ENCODE data around the gene GLYATL3. TPM values are rescaled to one million over a fixed set of nuclear protein-coding genes. Genes with fewer than 3 reads are reported as not detected.

Gene GLYATL3
- total RNA-seq, 1 donor, result not detected

DNA sequence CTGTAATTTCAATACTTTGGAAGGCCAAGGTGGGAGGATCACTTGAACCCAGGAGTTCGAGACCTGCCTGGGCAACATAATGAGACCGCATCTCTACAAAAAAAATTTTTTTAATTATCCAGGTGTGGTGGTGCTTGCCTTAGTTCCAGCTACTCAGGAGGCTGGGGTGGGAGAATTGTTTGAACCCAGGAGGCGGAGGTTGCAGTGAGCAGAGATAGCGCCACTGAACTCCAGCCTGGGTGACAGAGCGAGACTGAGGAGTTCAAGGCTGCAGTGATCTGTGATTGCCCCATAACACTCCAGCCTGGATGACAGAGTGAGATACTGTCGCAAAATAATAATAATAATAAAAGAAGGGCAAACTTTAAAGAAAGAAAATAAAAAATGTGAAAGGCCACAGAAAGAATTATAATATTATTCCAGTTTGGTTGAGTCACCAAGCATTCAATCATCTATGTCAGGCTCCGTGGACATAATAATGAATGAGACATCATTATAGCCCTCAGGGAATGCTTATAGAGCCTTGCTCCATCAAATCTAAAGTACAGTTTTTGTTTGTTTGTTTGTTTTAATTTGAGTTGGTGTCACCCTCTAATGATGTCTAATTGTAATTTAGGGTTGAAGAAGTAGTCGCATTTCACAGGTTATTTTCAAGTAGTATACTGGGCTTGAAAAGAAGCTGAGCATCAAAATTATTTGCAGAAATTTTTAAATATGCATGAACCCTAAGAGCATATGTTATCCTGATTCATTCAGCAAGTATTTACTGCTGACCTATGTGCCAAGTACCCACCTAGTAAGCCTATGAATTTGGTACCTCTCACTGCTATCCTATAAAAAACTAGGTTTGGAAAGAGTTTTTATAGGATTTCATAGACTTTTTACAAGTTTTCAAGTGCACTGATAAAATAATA is 15.1 kb downstream of the GLYATL3 start:
- TF ChIP-seq, protein P1, sequence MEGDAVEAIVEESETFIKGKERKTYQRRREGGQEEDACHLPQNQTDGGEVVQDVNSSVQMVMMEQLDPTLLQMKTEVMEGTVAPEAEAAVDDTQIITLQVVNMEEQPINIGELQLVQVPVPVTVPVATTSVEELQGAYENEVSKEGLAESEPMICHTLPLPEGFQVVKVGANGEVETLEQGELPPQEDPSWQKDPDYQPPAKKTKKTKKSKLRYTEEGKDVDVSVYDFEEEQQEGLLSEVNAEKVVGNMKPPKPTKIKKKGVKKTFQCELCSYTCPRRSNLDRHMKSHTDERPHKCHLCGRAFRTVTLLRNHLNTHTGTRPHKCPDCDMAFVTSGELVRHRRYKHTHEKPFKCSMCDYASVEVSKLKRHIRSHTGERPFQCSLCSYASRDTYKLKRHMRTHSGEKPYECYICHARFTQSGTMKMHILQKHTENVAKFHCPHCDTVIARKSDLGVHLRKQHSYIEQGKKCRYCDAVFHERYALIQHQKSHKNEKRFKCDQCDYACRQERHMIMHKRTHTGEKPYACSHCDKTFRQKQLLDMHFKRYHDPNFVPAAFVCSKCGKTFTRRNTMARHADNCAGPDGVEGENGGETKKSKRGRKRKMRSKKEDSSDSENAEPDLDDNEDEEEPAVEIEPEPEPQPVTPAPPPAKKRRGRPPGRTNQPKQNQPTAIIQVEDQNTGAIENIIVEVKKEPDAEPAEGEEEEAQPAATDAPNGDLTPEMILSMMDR (IDR thresholded peaks at IDR 0.05; ENCODE audit: extremely low read depth, low read depth, low read length), result no peak
- no peaks in the 10 kb centered on the region for H3K27me3 ChIP-seq (ENCODE audit: insufficient read depth, low read length)
- H2AFZ ChIP-seq (ENCODE audit: low read length), result no peak overlapping the region
- no peak overlapping the region for H3K4me3 ChIP-seq (ENCODE audit: insufficient read depth, low read length)
- H3K4me1 ChIP-seq (ENCODE audit: insufficient read depth, low read length), result no peaks in the 10 kb centered on the region
- DNase-seq (ENCODE audit: insufficient read length, low spot score, missing footprints), result no peak
- no peaks in the 10 kb centered on the region for H3K36me3 ChIP-seq (ENCODE audit: insufficient read depth, low read length)
- H3K4me2 ChIP-seq (ENCODE audit: insufficient read depth, low read length), result no peak overlapping the region
- H3K27ac ChIP-seq (ENCODE audit: low read depth, low read length), result no peak overlapping the region
- H3K9me3 ChIP-seq (ENCODE audit: low read depth, low read length), result no peaks in the 10 kb centered on the region
- H4K20me1 ChIP-seq (ENCODE audit: insufficient read depth, low read length), result no peaks in the 10 kb centered on the region
- no peaks in the 10 kb centered on the region for H3K79me2 ChIP-seq (ENCODE audit: insufficient read depth, low read length)

GRCh38 chr6:49515485-49516146 is 15.9 kb downstream of the GLYATL3 start:
- no peaks in the 10 kb centered on the region for H3K79me2 ChIP-seq (ENCODE audit: insufficient read depth, low read length)
- no peaks in the 10 kb centered on the region for H3K4me1 ChIP-seq (ENCODE audit: insufficient read depth, low read length)
- no peak overlapping the region for H3K27ac ChIP-seq (ENCODE audit: low read depth, low read length)
- H3K9me3 ChIP-seq (ENCODE audit: low read depth, low read length), result no peaks in the 10 kb centered on the region
- H3K4me2 ChIP-seq (ENCODE audit: insufficient read depth, low read length), result no peak overlapping the region
- H3K4me3 ChIP-seq (ENCODE audit: insufficient read depth, low read length), result no peak overlapping the region
- H2AFZ ChIP-seq (ENCODE audit: low read length), result no peak overlapping the region
- H3K36me3 ChIP-seq (ENCODE audit: insufficient read depth, low read length), result no peaks in the 10 kb centered on the region
- DNase-seq (ENCODE audit: insufficient read length, low spot score, missing footprints), result no peak
- no peaks in the 10 kb centered on the region for H3K27me3 ChIP-seq (ENCODE audit: insufficient read depth, low read length)
- H4K20me1 ChIP-seq (ENCODE audit: insufficient read depth, low read length), result no peaks in the 10 kb centered on the region
- TF ChIP-seq, protein P1 (IDR thresholded peaks at IDR 0.05; ENCODE audit: extremely low read depth, low read depth, low read length), result no peak

DNA sequence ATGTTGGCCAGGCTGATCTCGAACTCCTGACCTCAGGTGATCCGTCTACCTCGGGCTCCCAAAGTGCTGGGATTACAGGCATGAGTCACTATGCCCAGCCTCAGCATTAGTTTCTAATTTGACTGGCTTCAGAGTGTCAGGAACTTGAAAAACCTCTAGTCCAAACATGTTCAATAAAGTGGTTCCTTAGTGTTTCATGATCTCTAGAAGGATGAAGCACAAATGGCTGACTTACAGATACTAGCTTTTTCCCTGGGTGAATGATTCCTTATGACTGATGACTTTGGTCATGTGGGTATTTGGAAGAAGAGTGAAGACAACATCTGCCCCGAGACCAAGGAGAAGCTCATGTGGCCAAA is 16.4 kb downstream of the GLYATL3 start:
- Histone ChIP-seq H3K4me3 (ENCODE audit: insufficient read depth, low read length) (no peak overlapping the region), H4K20me1 (ENCODE audit: insufficient read depth, low read length) (no peaks in the 10 kb centered on the region), H3K36me3 (ENCODE audit: insufficient read depth, low read length) (no peaks in the 10 kb centered on the region), H2AFZ (ENCODE audit: low read length) (no peak overlapping the region), H3K79me2 (ENCODE audit: insufficient read depth, low read length) (no peaks in the 10 kb centered on the region), H3K4me2 (ENCODE audit: insufficient read depth, low read length) (no peak overlapping the region), H3K9me3 (ENCODE audit: low read depth, low read length) (no peaks in the 10 kb centered on the region), H3K27ac (ENCODE audit: low read depth, low read length) (no peak overlapping the region), H3K27me3 (ENCODE audit: insufficient read depth, low read length) (no peaks in the 10 kb centered on the region), H3K4me1 (ENCODE audit: insufficient read depth, low read length) (no peaks in the 10 kb centered on the region)
- TF ChIP-seq, protein P1 (IDR thresholded peaks at IDR 0.05; ENCODE audit: extremely low read depth, low read depth, low read length), result no peak
- DNase-seq (ENCODE audit: insufficient read length, low spot score, missing footprints), result no peak

DNA sequence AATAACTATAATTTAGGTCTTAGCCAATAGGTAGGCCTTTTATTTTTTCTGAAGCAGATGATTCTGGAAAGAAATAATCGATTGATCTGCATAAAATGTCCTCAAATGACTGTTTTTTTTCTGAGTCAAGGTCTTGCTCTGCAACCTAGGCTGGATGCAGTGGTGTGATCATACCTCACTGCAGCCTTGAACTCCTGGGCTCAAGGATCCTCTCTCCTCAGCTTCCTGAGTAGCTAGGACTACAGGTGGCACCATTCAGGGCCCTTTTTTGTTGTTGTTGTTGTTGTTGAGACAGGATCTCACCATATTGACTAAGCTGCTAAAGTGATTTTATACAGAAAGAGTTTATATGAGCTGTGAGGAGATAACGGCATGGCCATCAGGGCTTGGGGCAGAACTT is 18.2 kb downstream of the GLYATL3 start:
- no peaks in the 10 kb centered on the region for H3K36me3 ChIP-seq (ENCODE audit: insufficient read depth, low read length)
- H3K27me3 ChIP-seq (ENCODE audit: insufficient read depth, low read length), result no peaks in the 10 kb centered on the region
- no peak overlapping the region for H3K4me2 ChIP-seq (ENCODE audit: insufficient read depth, low read length)
- no peak overlapping the region for H3K4me3 ChIP-seq (ENCODE audit: insufficient read depth, low read length)
- no peak for DNase-seq (ENCODE audit: insufficient read length, low spot score, missing footprints)
- H2AFZ ChIP-seq (ENCODE audit: low read length), result no peak overlapping the region
- H4K20me1 ChIP-seq (ENCODE audit: insufficient read depth, low read length), result no peaks in the 10 kb centered on the region
- no peak overlapping the region for H3K27ac ChIP-seq (ENCODE audit: low read depth, low read length)
- TF ChIP-seq, protein P1 (IDR thresholded peaks at IDR 0.05; ENCODE audit: extremely low read depth, low read depth, low read length), result no peak
- no peaks in the 10 kb centered on the region for H3K79me2 ChIP-seq (ENCODE audit: insufficient read depth, low read length)
- H3K4me1 ChIP-seq (ENCODE audit: insufficient read depth, low read length), result no peaks in the 10 kb centered on the region
- H3K9me3 ChIP-seq (ENCODE audit: low read depth, low read length), result no peaks in the 10 kb centered on the region
